GM19035 (cell line): ENCODE data around the gene TCEA3.

Experiments
- ATAC-seq: cut with Tn5 transposase; IDR thresholded peaks from one replicate; pipeline ENCODE4 v1.9.1; 2021; ENCODE audit not compliant: unreplicated experiment

Gene TCEA3

DNA sequence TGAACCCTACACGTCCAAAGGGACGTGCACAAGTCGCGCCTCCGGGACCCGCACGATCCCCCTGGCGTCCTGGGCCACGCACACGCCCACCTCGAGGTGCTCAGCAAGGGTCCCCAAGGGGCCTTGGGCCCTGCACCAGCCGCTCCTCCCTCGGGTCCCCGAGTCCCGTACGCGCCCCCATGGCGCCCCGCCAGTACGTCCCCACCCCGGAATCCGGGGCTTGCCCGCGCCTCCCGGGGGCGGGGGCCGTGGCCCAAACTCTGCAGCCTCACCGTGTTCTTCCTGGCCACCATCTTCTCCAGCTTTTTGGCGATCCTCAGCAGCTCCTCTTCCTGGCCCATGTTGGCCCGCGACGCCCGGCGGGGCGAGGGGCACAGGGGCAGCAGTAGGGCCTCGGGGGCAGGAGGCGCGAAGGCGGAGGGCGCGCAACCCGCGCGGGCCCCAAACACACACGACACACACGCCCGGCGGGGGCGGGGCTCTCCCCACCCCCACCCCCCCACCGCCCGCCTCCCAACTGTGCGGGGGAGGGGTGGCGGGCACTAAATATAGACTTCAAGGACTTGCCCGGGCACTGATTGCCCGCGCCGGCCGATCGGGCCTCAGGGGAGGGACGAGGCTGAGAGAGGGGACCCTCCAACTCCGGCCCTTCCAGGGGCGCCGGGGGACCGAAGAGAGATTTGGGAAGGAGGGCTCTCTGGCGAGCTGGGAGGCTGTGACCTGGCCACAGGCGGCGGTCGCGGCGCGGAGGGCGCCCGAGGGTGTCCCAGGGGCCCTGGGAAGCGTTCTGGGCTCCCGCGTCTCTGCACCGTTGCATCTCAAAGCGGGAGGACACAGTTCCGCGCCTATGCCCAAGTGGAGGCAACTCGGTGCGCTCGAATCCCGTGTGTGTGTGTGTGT lies at the start of gene TCEA3:
TSS of gene TCEA3 (minus strand) at position 456 of the 900 bp plus-strand sequence. CDS start at position 341, 115 bp downstream.
- no peak for ATAC-seq

DNA sequence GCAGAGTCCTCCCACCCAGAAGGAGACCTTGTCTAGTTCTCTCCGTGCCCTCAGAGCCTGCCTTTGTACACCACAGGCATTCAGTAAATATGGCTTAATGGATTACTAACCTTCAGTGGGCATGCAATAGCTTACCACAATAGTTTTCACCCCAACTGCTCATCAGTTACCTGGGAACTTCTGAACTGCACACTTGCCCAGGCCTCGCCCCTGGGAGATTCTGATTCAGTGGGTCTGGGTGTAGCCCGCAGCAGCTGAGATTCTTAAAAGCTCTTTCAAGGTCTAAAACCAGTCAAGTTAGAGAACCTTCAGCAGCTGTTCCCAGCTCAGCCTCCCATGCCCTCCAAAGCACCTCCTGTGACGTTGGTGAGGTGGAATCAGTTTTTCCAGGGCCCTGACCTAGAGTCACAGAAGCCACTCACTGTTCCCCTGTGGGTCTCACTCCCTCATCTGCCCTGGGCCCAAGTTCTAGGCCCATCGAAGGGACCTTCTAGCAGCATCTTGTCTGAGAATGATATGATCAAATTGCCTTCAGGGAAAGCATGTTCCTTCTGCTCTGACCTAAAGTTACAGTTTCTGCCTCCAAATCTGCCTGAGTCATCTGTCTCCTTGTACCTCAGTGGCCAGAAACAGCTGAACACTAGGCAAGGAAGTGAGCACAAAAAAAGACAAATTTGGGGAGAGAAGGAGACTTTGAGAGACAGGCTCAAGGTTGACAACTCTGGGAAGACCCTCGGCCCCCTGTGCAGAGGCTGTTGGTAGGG lies 48.7 kb upstream of the TCEA3 start:
- ATAC-seq = no peak

DNA sequence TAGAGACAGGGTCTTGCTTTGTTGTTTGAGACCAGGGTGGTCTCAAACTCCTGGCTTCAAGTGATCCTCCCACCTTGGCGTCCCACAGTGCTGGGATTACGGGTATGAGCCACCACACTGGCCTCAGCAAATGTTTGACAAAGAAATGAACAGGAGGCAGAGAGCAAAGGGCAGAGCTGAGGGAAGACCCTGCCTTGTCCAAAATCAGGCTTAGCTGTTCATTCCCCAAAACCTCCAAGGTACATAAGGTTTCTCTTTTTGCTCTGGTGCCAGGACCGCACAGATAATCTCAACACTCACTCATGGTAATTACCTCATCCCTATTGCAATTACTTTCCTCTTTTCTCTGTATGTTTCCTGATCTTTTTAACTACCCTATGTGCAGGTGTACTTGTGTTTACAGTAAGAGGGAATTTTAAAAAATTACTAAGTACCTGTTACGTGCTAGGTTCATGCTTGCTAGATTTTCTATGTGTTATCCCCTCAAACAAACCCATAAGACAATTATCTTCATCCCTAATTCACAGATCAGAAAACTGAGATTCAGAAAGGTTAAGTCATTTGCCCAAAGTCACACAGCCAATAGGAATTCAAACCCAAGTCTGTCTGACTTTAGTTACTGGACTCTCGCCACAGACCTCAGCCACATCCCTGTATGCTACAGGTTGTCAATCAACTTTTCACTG lies 47.9 kb upstream of the TCEA3 start:
- ATAC-seq = no peak

DNA sequence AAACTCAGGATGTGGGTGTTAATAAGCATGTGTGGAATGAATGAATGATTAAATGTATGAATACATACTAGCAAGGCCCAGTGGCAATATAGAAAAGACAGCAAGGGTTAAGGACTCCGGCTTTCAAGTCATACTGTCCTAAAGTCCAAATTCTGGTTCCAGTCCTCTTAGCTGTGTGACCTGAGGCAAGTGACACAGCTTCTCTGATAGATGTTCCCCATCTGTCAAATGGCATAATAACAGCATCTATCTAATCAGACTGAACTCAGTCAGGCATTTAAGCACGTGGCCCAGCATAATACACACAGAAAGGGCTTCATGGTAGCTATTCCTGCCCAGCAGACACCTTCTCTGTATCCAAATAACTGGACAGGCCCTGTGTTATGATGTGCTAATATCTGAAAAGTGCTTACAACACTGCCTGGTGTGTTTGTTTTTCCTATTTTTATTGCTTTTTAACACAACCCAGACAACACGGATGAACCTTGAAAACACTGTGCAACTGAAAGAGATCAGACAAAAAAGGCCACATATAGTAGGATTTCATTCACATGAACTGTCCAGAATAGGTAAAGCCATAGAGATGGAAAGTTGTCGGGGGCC lies 47.0 kb upstream of the TCEA3 start:
- no peak for ATAC-seq

DNA sequence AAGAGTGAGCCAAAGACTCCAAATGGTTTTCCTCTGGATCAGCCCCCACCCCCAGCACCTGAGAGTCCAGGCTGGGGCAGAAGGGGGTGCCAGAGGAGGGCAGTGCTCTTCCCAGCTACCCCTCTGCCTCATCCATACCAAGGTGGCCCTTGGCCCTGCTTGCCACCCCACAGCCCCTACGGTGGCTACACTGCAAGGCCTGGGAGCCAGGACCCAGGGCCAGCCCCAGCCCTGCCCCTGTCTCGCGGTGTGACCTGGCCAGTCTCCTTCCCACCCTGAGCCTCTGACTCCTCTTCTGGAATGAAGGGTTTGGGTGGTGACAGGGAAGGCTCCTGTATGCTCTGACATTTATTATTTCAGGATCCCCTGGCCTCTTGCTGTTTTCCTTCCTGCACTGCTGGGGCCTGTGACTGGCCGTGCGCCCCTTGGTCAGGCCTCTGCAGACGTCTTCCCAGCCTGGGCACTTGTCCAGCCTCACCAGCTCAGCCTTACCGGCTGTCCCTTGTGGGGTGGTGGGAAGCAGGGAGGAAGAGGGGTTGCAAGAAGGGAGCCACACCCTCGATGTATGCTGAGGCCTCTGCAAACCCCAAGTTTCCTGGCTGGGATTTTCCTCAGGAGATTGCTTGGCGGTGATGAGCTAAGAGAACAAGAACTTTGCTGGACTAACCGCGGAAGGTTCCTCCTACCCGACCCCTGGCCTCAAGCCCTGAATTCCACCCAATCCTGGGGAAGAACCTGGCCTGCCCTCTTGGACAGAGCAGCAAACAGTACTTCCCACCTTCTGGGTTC lies 45.9 kb upstream of the TCEA3 start:
- ATAC-seq = no peak

DNA sequence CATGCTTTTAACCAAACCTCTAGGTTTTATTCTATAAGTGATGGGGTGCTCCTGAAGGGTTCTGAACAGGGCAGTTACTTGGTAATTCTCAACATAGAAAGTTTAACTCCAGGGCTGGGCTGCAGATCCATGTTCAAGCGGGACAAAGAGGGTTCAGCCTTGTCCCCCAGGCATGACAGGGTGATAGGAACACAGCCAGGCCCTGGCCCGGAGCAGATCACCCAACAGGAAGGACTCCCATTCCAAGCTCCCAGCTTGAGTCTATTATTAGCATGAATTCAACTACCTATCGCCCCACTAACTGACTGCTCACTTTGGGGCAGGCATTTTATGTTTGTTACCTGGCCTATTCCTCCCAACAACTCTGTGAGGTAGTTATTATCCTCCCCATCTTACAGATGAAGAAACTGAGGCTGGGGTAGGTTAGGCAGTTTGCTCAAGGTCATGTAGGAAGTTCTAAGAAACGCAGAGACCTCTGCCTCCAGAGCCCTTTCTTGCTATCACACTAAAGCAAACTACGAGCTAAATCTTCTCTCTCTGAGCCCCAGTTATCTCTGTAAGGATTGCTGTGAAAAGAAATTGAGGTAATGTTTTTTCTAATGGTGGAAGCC lies 44.9 kb upstream of the TCEA3 start:
- no peak for ATAC-seq

DNA sequence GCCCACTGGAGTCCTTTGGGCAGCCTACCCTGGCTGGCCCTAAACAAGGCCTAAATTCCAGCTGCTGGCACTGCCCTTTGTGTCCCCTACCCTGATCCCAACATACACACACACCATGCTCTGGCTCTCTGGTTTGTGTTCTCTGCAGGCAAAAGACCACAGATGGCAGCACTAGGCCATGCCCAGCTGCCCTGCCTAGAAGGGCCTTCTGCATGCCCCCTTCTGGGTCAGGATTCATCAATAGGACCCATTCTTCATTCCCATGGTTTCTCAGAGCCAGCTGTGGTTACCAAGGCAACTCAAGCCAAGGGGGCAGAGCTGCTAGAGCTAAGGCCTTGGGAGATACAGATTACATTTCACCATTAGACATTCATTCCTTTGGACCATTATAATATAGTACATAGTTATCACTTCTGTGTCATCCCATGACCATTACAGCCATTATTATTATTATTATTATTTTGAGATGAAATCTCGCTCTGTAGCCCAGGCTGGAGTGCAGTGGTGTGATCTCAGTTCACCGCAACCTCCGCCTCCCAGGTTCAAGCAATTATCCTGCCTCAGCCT lies 42.0 kb upstream of the TCEA3 start:
- no peak for ATAC-seq

DNA sequence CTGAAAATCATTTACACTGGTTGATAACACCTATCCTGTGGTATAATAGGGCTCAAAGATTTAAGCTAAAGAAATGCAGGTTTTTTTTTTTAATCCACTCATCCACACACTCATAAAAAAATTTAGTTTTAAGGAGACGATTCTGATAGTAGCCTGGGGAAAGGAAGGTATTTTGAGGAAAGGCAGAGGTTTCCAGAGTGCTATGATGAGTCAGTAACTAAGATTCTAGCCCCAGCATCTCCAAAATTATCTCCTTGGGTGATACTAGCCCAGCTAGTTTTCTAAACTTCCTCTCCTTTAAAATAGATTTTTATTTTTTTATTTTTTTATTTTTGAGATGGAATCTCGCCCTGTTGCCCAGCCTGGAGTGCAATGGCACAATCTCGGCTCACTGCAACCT lies 38.7 kb upstream of the TCEA3 start:
- no peak for ATAC-seq

DNA sequence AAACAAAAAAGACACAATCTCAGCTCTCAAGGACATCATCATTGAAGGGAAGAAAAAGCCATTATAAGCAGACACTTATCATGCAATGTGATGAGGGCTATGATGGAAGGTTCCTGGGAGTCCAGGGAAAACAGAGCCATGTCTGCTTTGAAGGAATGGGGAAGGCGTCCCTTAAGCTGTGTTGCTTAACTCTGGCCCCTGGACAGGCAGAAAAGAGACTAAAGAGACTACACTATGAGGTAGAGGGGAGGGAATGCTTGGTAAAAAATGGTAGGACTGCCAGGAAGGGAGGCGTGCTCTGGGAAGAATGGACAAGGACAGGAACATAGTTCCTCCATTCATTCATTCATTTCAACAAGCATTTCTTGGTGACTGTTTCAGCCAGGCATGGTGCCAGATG lies 38.2 kb upstream of the TCEA3 start:
- no peak for ATAC-seq

DNA sequence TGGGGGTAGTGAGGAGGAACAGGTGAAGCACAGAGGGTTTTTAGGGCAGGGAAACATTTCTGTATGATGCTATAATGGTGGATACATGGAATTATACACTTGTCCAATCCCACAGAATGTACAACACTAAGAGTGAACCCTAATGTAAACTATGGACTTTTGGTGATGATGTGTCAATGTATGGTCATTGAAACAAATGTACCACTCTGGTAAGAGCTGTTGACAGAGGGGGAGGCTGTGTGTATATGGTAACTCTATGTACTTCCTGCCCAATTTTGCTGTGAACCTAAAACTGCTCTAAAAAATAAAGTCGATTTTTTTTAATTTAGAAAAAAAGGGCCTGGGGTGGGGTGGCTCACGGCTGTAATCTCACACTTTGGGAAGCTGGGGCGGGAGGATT lies 36.5 kb upstream of the TCEA3 start:
- ATAC-seq = no peak

DNA sequence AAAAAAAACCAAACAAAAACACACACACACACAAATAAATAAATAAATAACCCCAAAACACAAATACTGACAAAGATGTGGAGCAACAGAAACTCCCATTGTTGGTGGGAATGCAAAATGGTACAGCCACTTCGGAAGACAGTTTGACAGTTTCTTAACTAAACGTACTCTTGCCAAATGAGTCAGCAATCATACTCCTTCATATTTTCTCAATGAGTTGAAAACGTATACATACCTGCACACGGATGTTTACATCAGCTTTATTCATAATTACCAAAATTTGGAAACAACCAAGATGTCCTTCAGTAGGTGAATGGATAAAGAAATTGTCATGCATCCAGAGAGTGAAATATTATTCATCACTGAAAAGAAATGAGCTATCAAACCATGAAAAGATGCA lies 36.0 kb upstream of the TCEA3 start:
- ATAC-seq = no peak

DNA sequence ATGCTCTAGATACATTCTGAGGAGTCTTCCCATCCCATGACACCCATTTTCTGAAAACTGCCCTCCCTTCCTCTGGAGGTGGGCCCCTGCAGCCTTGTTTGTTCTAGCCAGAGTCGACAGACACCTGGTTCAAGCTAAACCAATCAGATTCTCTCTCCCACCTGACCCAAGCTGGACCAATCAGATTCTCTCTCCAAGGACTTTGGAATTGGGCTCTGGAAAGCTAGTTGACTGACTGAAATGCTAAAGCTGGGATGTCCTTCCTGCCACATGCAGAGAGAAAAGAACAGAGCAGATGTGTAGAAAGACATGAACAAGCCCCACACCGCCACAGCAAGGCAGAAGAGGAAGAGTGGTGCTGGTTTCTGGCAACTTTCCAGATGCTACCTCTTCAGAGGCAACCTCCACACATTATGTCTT lies 34.8 kb upstream of the TCEA3 start:
- no peak for ATAC-seq

DNA sequence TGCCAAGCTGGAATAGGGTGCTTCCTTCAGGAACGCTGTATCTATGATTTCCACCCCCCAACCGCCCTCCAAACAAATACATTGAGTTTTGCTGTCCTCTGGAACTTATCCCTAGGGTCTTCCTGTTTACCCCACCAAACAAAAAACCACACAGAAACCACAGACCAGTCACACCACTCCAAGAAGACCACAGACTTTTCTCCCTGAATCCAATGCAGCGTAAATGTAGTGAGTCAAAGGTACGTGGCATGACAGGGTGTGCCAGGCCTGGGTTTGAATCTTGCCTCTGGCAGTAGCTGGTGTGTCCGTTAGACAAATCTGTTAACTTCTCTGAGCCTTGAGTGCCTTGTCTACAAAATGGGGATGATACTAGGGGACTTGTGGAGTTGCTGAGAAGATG lies 31.7 kb upstream of the TCEA3 start:
- ATAC-seq = no peak

DNA sequence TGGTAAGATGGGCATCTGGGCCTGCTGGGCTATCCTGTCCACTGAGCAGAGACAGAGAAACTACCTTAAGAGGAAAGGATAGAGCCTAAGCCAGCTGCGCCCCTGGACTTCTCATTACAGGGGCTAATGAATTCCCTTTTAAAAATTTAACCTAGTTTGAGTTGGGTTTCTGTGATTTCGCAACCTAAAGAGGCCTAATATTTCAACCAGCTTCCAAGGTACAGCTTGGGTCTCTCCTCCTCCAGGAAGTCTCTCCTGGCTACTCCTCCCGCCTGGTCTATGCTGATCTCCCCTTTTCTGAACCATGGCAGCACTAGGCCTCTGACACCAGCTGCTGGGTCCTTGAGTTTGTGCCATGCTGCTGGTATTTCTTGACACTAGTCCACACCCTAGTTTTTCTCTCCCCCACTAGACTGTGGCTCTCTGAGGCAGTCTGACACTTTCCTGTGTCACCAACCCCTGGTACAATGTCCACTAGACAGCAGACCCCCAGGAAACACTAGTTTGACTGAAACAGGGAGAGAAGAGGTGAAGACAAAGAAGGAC lies 29.0 kb upstream of the TCEA3 start:
- ATAC-seq = no peak

DNA sequence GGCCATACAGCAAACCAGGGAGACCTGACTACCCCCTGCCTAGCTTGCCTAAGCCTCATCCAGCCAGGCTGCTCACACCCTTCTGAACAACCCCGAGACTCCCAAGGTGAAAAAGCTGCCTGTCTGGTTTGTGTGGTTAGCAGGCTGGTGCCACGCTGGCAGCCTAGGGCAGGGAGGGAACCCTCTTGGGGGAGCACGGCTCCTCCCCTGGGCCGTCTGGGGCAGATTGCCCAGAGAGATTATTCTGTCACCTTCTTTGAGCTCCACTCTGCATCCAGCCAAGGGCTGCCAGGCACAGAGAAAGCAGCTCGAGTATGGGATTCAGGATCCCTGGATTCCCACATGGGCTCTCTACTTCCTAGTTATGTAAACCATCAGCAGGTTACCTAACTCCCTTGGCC lies 27.5 kb upstream of the TCEA3 start:
- ATAC-seq = no peak

DNA sequence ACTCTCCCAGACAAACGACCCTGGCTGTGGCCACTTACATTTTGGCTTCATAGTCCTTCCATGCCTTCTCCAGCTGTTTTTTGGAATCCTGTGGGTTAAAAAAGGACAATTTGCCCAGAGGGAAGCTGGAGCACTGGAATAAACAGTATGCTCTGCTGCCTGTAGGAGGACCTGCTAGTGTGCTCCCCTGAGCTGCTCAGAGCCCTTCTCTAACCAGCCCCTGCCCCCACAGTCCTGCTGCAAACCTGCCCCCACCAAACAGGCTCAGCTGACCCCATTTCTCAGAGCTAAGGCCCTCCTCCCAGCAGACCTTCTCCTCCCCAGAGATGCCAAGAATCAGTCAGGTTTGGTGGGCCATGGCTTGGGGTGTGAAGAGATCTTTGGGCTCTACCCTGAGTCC lies 26.9 kb upstream of the TCEA3 start:
- ATAC-seq = no peak

DNA sequence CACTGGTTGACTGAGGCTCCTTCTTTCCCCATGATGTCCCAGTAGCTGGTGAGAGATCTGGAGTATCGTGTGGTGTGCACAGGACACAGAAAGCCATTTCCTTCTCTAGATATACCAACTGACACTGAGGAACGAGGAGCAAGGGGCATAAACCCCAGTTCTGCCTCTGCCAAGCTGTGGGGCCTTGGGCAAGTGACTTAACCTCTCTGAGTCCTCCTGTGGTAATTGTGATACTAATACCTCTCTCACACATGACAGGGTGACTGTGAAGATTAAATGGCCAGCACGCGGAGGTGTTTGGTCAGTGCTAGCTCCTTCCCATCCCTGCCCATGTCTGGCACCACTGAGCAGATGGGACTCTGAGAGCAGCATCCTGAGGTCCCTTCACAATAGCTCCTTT lies 26.3 kb upstream of the TCEA3 start:
- ATAC-seq = no peak

DNA sequence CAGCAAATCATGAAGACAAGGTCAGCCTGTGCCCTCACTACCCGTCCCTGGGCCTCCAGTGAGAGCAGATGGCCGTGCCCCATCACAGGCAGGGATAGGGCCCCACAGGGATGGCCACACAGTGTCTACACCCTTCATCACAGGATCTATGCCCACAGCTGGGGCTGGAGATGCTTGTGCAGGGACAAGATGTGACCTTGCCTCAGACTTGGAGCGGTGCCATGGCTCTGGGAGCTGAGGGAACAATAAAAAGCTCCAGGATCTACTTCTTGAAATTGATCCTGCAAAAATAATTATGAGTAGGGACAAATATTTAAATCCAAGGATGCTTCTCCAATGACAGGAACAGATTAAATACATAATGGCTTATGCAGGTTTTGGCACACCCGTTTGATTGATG lies 25.4 kb upstream of the TCEA3 start:
- no peak for ATAC-seq

DNA sequence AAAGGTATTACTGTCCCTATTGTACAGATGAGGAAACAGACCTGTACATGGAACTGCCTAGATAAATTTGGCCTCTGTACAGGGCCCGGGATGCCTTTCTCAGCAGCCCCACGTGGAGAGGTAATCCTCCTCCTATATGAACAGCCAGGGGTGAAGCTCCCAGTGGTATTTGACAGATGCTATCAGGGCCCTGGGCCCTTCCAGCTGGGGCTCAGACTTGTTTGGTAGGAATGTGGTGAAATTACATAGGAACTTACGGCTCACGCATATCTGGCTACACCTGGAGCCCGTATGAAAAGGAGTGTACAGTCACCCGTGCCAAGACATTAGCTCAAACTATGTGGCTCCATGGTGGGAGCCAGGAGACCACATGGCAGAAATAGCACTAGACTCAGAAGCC lies 24.8 kb upstream of the TCEA3 start:
- ATAC-seq = no peak
